Hepatocyte (in vitro differentiated cells): ENCODE measurements around the gene ANKRD11. TPM values are rescaled to one million over a fixed set of nuclear protein-coding genes. Genes with fewer than 3 reads are reported as not detected.

Source experiments
- DNase-seq: peaks from one replicate; pipeline ENCODE4 v3.0.0-alpha.2; 2016; ENCODE audit warnings: low spot score
- H2AFZ ChIP-seq: fragments of 200-600 bp; sonication (generic); 2 replicates; pipeline ENCODE4 v1.6.0; 2016; ENCODE audit warnings: antibody characterized with exemption, mild to moderate bottlenecking
- H3K27ac ChIP-seq: fragments of 200-600 bp; sonication (generic); 2 replicates; pipeline ENCODE4 v1.5.1; 2016; ENCODE audit warnings: mild to moderate bottlenecking
- H3K27me3 ChIP-seq: fragments of 200-600 bp; sonication (generic); 2 replicates; pipeline ENCODE4 v1.6.1; 2016
- H3K36me3 ChIP-seq: fragments of 200-600 bp; sonication (generic); replicated peaks from 2 replicates; pipeline ENCODE4 v1.5.1; 2016; ENCODE audit warnings: low read depth; ENCODE audit not compliant: insufficient read depth
- H3K4me1 ChIP-seq: fragments of 200-600 bp; sonication (generic); 2 replicates; pipeline ENCODE4 v1.5.1; 2016; ENCODE audit warnings: mild to moderate bottlenecking, moderate library complexity; ENCODE audit not compliant: insufficient read depth
- H3K4me2 ChIP-seq: fragments of 200-600 bp; sonication (generic); 2 replicates; pipeline ENCODE4 v1.6.0; 2016
- H3K4me3 ChIP-seq: fragments of 200-600 bp; sonication (generic); 2 replicates; pipeline ENCODE4 v1.5.1; 2016; ENCODE audit warnings: mild to moderate bottlenecking
- H3K79me2 ChIP-seq: fragments of 200-600 bp; sonication (generic); 2 replicates; pipeline ENCODE4 v1.6.0; 2017; ENCODE audit warnings: mild to moderate bottlenecking
- H3K9me2 ChIP-seq: fragments of 200-600 bp; sonication (generic); replicated peaks from 2 replicates; pipeline ENCODE4 v1.6.0; 2017; ENCODE audit warnings: mild to moderate bottlenecking; ENCODE audit not compliant: insufficient read depth
- H3K9me3 ChIP-seq: fragments of 200-600 bp; sonication (generic); 2 replicates; pipeline ENCODE4 v1.5.1; 2016; ENCODE audit warnings: low read depth, mild to moderate bottlenecking
- H4K20me1 ChIP-seq: fragments of 200-600 bp; sonication (generic); 2 replicates; pipeline ENCODE4 v1.6.0; 2016; ENCODE audit warnings: mild to moderate bottlenecking; ENCODE audit not compliant: insufficient read depth, poor library complexity, severe bottlenecking
- CTCF ChIP-seq: fragments of 200-600 bp; sonication (generic); IDR thresholded peaks from 2 replicates; pipeline ENCODE4 v1.5.1; 2016; ENCODE audit warnings: antibody characterized with exemption, mild to moderate bottlenecking; ENCODE audit not compliant: poor library complexity
- EZH2 ChIP-seq: fragments of 200-600 bp; sonication (generic); IDR thresholded peaks from 2 replicates; pipeline ENCODE4 v1.6.1; 2016; ENCODE audit warnings: antibody characterized with exemption, mild to moderate bottlenecking, borderline replicate concordance
- EZH2phosphoT487 ChIP-seq: fragments of 200-600 bp; sonication (generic); IDR thresholded peaks from one replicate; pipeline ENCODE4 v1.6.1; 2018; ENCODE audit warnings: antibody characterized with exemption, mild to moderate bottlenecking, low read depth, moderate library complexity; ENCODE audit not compliant: unreplicated experiment, severe bottlenecking
- WGBS: methylation state at CpG from one replicate; pipeline ENCODE4 v1.1.6; 2016; ENCODE audit warnings: low lambda C conversion rate; ENCODE audit errors: missing lambda C conversion rate; 5-methylcytosine and 5-hydroxymethylcytosine counted together
- polyA plus RNA-seq: library from polyadenylated mRNA; unstranded; fragments of >200 nt; fragmentation: Nextera tagmentation; extraction: Ambion mirVana; gene quantifications from 2 replicates; pipeline ENCODE4 v1.2.1, GENCODE V29; 2016
- total RNA-seq: library from RNA; depleted of rRNA; stranded (reverse); fragments of >200 nt; gene quantifications from 2 replicates; pipeline ENCODE4 v1.2.3, GENCODE V29; 2014

ANKRD11 gene
- total and polyA plus RNA-seq, 2 experiments from 2014 or later, result 48.7 to 130 TPM

DNA sequence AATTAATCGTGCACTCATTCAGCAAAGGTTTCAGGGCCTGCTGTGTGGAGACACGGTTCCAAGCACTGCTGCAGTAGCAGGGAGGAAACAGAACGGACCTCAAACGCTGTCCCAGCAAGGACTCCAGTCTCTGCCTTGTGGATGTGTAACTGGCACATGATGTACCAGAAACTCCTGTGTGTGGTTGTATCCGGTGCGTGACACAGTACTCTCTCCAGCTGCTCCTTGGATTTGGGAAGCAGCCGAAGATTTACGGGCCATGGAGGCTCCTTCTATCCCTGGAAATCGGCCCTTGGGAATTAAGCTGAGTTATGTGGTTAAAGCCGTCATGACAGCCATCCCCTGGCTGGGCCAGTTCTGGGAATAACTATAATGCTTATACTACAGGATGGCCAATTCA is 8.5 kb upstream of the ANKRD11 start:
- WGBS, result 84% methylated on average over 10 of the region's 10 CpGs
- H2AFZ ChIP-seq, result no peak overlapping the region
- no peak overlapping the region for H3K4me3 ChIP-seq
- H3K4me2 ChIP-seq, result no peak overlapping the region
- no peaks in the 10 kb centered on the region for H4K20me1 ChIP-seq
- H3K79me2 ChIP-seq, result peaks cover 5% of the 10 kb centered on the region
- H3K9me2 ChIP-seq, result no peaks in the 10 kb centered on the region
- TF ChIP-seq EZH2 (no peak), EZH2phosphoT487 (no peak), CTCF (no peak)
- no peaks in the 10 kb centered on the region for H3K9me3 ChIP-seq
- H3K36me3 ChIP-seq, result no peaks in the 10 kb centered on the region
- H3K4me1 ChIP-seq, result peaks cover 8% of the 10 kb centered on the region
- H3K27ac ChIP-seq, result no peak overlapping the region
- no peaks in the 10 kb centered on the region for H3K27me3 ChIP-seq
- no peak for DNase-seq

- no peaks in the 10 kb centered on the region for H3K9me3 ChIP-seq
- H3K4me2 ChIP-seq, result no peak overlapping the region
- H3K9me2 ChIP-seq, result no peaks in the 10 kb centered on the region
- H2AFZ ChIP-seq, result no peak overlapping the region
- peaks cover 5% of the 10 kb centered on the region for H3K4me1 ChIP-seq
- no peak overlapping the region for H3K27ac ChIP-seq
- TF ChIP-seq EZH2 (no peak), CTCF (no peak), EZH2phosphoT487 (no peak)
- no peak overlapping the region for H3K4me3 ChIP-seq
- 72% methylated on average over 3 of the region's 3 CpGs for WGBS
- no peak for DNase-seq
- no peaks in the 10 kb centered on the region for H3K36me3 ChIP-seq
- peaks cover 29% of the 10 kb centered on the region for H3K79me2 ChIP-seq
- no peaks in the 10 kb centered on the region for H3K27me3 ChIP-seq
- no peaks in the 10 kb centered on the region for H4K20me1 ChIP-seq
Observed at GRCh38 chr16:89495121-89495520, 4.8 kb upstream of the ANKRD11 start.

- Histone ChIP-seq H2AFZ (no peak overlapping the region), H4K20me1 (peaks cover 2% of the 10 kb centered on the region), H3K4me1 (peaks cover 7% of the 10 kb centered on the region), H3K36me3 (no peaks in the 10 kb centered on the region), H3K9me2 (no peaks in the 10 kb centered on the region), H3K4me3 (no peak overlapping the region), H3K9me3 (no peaks in the 10 kb centered on the region), H3K27me3 (no peaks in the 10 kb centered on the region), H3K79me2 (peaks cover 41% of the 10 kb centered on the region), H3K4me2 (no peak overlapping the region), H3K27ac (no peak overlapping the region)
- WGBS, result 86% methylated on average over 5 of the region's 5 CpGs
- TF ChIP-seq EZH2phosphoT487 (no peak), EZH2 (no peak), CTCF (no peak)
- no peak for DNase-seq
Observed at GRCh38 chr16:89493776-89494175, 3.4 kb upstream of the ANKRD11 start.
